ENCODE measurements around the gene GALNT2.

Gene GALNT2

GRCh38 chr1:230136453-230137336 is 69.7 kb downstream of the GALNT2 start:
- no peak for DNase-seq

- DNase-seq = no peak
These were observed 70.3 kb downstream of the GALNT2 start for GRCh38 chr1:230137337-230137815.

- no peak for DNase-seq
These were observed 71.7 kb downstream of the GALNT2 start for GRCh38 chr1:230138561-230139239.

GRCh38 chr1:230139315-230139714 is 72.3 kb downstream of the GALNT2 start:
- no peak for DNase-seq

GRCh38 chr1:230139741-230140140 is 72.7 kb downstream of the GALNT2 start:
- no peak for DNase-seq

- DNase-seq = no peak
These were observed 73.4 kb downstream of the GALNT2 start for GRCh38 chr1:230140221-230141020.

GRCh38 chr1:230141021-230141648 is 74.1 kb downstream of the GALNT2 start:
- no peak for DNase-seq

- DNase-seq = no peak
These were observed 75.0 kb downstream of the GALNT2 start for GRCh38 chr1:230141797-230142607.

- peak; percentile 28 for DNase-seq
These were observed 75.7 kb downstream of the GALNT2 start for GRCh38 chr1:230142608-230143210.

GRCh38 chr1:230143534-230143933 is 76.5 kb downstream of the GALNT2 start:
- no peak for DNase-seq

GRCh38 chr1:230144010-230144614 is 77.1 kb downstream of the GALNT2 start:
- DNase-seq = no peak

- DNase-seq = no peak
These were observed 77.9 kb downstream of the GALNT2 start for GRCh38 chr1:230144758-230145504.

- peak; percentile 71 for DNase-seq
These were observed 78.5 kb downstream of the GALNT2 start for GRCh38 chr1:230145505-230145899.

GRCh38 chr1:230145953-230146476 is 79.0 kb downstream of the GALNT2 start:
- no peak for DNase-seq

GRCh38 chr1:230146709-230147108 is 79.7 kb downstream of the GALNT2 start:
- no peak for DNase-seq

- DNase-seq = no peak
These were observed 80.5 kb downstream of the GALNT2 start for GRCh38 chr1:230147253-230148125.

- no peak for DNase-seq
These were observed 81.2 kb downstream of the GALNT2 start for GRCh38 chr1:230148126-230148652.

GRCh38 chr1:230148768-230149469 is 81.9 kb downstream of the GALNT2 start:
- no peak for DNase-seq
